ENCODE measurements around the gene TIMM13. TPM values are rescaled to one million over a fixed set of nuclear protein-coding genes. Genes with fewer than 3 reads are reported as not detected.
"Not testable (repeated sequence)": the region's sequence is repeated elsewhere in the genome, so short reads cannot be mapped to it uniquely, and the experiment has no call there.

Gene TIMM13
- total RNA-seq, 1 donor from 2014 or later, result 54.4 TPM

- no peak for DNase-seq (ENCODE audit: low read depth in 2 of 2)
These were observed 4.1 kb upstream of the TIMM13 start for GRCh38 chr19:2431318-2432055.

GRCh38 chr19:2429917-2430535, 2.6 kb upstream of the TIMM13 start:
- DNase-seq (ENCODE audit: low read depth in 2 of 2), result no peak

- DNase-seq (ENCODE audit: low read depth in 2 of 2), result no peak
These were observed 1.6 kb upstream of the TIMM13 start for GRCh38 chr19:2428756-2429711.

- peak in 1 of 2 donors; percentile 30 for DNase-seq (ENCODE audit: low read depth in 2 of 2)
These were observed 920 bp upstream of the TIMM13 start for GRCh38 chr19:2428321-2428690.

GRCh38 chr19:2426611-2427428, 566 bp downstream of the TIMM13 start:
- peak; percentile 29 to 50 for DNase-seq (ENCODE audit: low read depth in 2 of 2)

- DNase-seq (ENCODE audit: low read depth in 2 of 2), result no peak
These were observed 1.5 kb downstream of the TIMM13 start for GRCh38 chr19:2425622-2426581.

GRCh38 chr19:2424686-2425621, 2.4 kb downstream of the TIMM13 start:
- peak; percentile 47 to 67 for DNase-seq (ENCODE audit: low read depth in 2 of 2)

GRCh38 chr19:2423915-2424685, 3.3 kb downstream of the TIMM13 start:
- DNase-seq (ENCODE audit: low read depth in 2 of 2), result no peak

- DNase-seq (ENCODE audit: low read depth in 2 of 2), result no peak
These were observed 4.1 kb downstream of the TIMM13 start for GRCh38 chr19:2423071-2423914.

- DNase-seq (ENCODE audit: low read depth in 2 of 2), result no peak
These were observed 5.6 kb downstream of the TIMM13 start for GRCh38 chr19:2421581-2422306.

GRCh38 chr19:2420490-2420889, 6.9 kb downstream of the TIMM13 start:
- DNase-seq (ENCODE audit: low read depth in 2 of 2), result no peak

GRCh38 chr19:2419754-2420153, 7.6 kb downstream of the TIMM13 start:
- no peak for DNase-seq (ENCODE audit: low read depth in 2 of 2)

- no peak for DNase-seq (ENCODE audit: low read depth in 2 of 2)
These were observed 9.4 kb downstream of the TIMM13 start for GRCh38 chr19:2417881-2418406.

GRCh38 chr19:2417436-2417835, 9.9 kb downstream of the TIMM13 start:
- not testable (repeated sequence) for DNase-seq (ENCODE audit: low read depth in 2 of 2)

GRCh38 chr19:2416321-2417097, 10.9 kb downstream of the TIMM13 start:
- no peak for DNase-seq (ENCODE audit: low read depth in 2 of 2)

- DNase-seq (ENCODE audit: low read depth in 2 of 2), result no peak
These were observed 11.4 kb downstream of the TIMM13 start for GRCh38 chr19:2415973-2416319.

All from dermis microvascular lymphatic vessel endothelial cell (primary cell).